Thymus (tissue), 11 donors: ENCODE data around the gene LRRC3. TPM values are rescaled to one million over a fixed set of nuclear protein-coding genes. Genes with fewer than 3 reads are reported as not detected.

ENCODE experiments used
- DNase-seq, 9 donors: peaks; one replicate each; pipeline ENCODE4 v3.0.0-alpha.2; 2013; ENCODE audit warnings: low spot score in 9 of 9, low read depth in 6 of 9, missing footprints in 1 of 9
- H3K27ac ChIP-seq, 2 donors: one replicate each; pipeline ENCODE4 v1.5.1; 2013; ENCODE audit warnings: control low read depth in 1 of 2, low read depth in 1 of 2, low read length in 1 of 2, mild to moderate bottlenecking in 1 of 2, moderate library complexity in 1 of 2
- H3K27me3 ChIP-seq, 2 donors: one replicate each; pipeline ENCODE4 v1.5.1; 2013; ENCODE audit warnings: low read length in 1 of 2; ENCODE audit not compliant: control insufficient read depth in 2 of 2, insufficient read depth in 1 of 2
- H3K36me3 ChIP-seq, 2 donors: one replicate each; pipeline ENCODE4 v1.5.1; 2013; ENCODE audit warnings: low read length in 1 of 2, mild to moderate bottlenecking in 1 of 2, moderate library complexity in 1 of 2; ENCODE audit not compliant: control insufficient read depth in 2 of 2, insufficient read depth in 2 of 2
- H3K4me1 ChIP-seq, 2 donors: one replicate each; pipeline ENCODE4 v1.5.1; 2013; ENCODE audit warnings: low read length in 2 of 2; ENCODE audit not compliant: control insufficient read depth in 2 of 2, insufficient read depth in 2 of 2
- H3K4me3 ChIP-seq, 2 donors: one replicate each; pipeline ENCODE4 v1.5.1; 2013; ENCODE audit warnings: low read length in 2 of 2, control low read depth in 1 of 2, mild to moderate bottlenecking in 1 of 2
- H3K9me3 ChIP-seq, 2 donors: one replicate each; pipeline ENCODE4 v1.5.1; 2013; ENCODE audit warnings: low read length in 1 of 2, mild to moderate bottlenecking in 1 of 2; ENCODE audit not compliant: control insufficient read depth in 2 of 2, insufficient read depth in 1 of 2
- WGBS: extraction: QIAGEN DNeasy Blood & Tissue Kit; methylation state at CpG from one replicate; pipeline ENCODE4 v1.1.7; 2013; 5-methylcytosine and 5-hydroxymethylcytosine counted together
- polyA plus RNA-seq: library from polyadenylated mRNA; stranded (reverse); fragments of 200-250 nt; gene quantifications from one replicate; pipeline ENCODE4 v1.2.3, GENCODE V29; 2013
- total RNA-seq: library from RNA; stranded (reverse); fragments of 120-200 nt; gene quantifications from one replicate; pipeline ENCODE4 v1.2.4, GENCODE V29; 2013
- donor health status: healthy.

The LRRC3 gene
- total and polyA plus RNA-seq, 2 donors = 0.24 to 0.55 TPM

- WGBS = 90% methylated on average over 14 of the region's 14 CpGs
- H3K27ac ChIP-seq = no peak overlapping the region
- peaks cover 2 to 3% of the 10 kb centered on the region in 2 donors for H3K4me1 ChIP-seq
- no peak for DNase-seq
- H3K36me3 ChIP-seq = no peaks in the 10 kb centered on the region
- H3K4me3 ChIP-seq = no peak overlapping the region
- H3K27me3 ChIP-seq = peaks cover 7 to 36% of the 10 kb centered on the region in 2 donors
- peaks cover 0 to 4% of the 10 kb centered on the region in 2 donors for H3K9me3 ChIP-seq
Measured at GRCh38 chr21:44450999-44451398, 4.3 kb upstream of the LRRC3 start.

- H3K27me3 ChIP-seq = peaks cover 7 to 46% of the 10 kb centered on the region in 2 donors
- H3K9me3 ChIP-seq = peaks cover 0 to 4% of the 10 kb centered on the region in 2 donors
- DNase-seq = no peak
- no peak overlapping the region for H3K4me3 ChIP-seq
- H3K4me1 ChIP-seq = peaks cover 5% of the 10 kb centered on the region in 2 donors
- WGBS = 96% methylated on average over 3 of the region's 3 CpGs
- H3K27ac ChIP-seq = no peak overlapping the region
- H3K36me3 ChIP-seq = no peaks in the 10 kb centered on the region
Measured at GRCh38 chr21:44453120-44453519, 2.2 kb upstream of the LRRC3 start.

GRCh38 chr21:44454058-44454457 is 1.3 kb upstream of the LRRC3 start:
- peaks cover 5% of the 10 kb centered on the region in 2 donors for H3K4me1 ChIP-seq
- H3K36me3 ChIP-seq = no peaks in the 10 kb centered on the region
- 95% methylated on average over 5 of the region's 5 CpGs for WGBS
- peaks cover 0 to 4% of the 10 kb centered on the region in 2 donors for H3K9me3 ChIP-seq
- no peak overlapping the region for H3K4me3 ChIP-seq
- H3K27ac ChIP-seq = no peak overlapping the region
- peaks cover 4 to 39% of the 10 kb centered on the region in 2 donors for H3K27me3 ChIP-seq
- DNase-seq = no peak

GRCh38 chr21:44455524-44456213 is 359 bp downstream of the LRRC3 start:
- peaks cover 5% of the 10 kb centered on the region in 2 donors for H3K4me1 ChIP-seq
- H3K4me3 ChIP-seq = peak overlapping the region; percentile 46 to 82
- whole genome bisulfite sequencing = 4% methylated on average over 72 of the region's 72 CpGs
- H3K36me3 ChIP-seq = no peaks in the 10 kb centered on the region
- H3K27ac ChIP-seq = peak overlapping the region in 1 of 2 donors; percentile 27
- H3K9me3 ChIP-seq = peaks cover 0 to 4% of the 10 kb centered on the region in 2 donors
- H3K27me3 ChIP-seq = peaks cover 4 to 26% of the 10 kb centered on the region in 2 donors
- peak in 5 of 9 donors; percentile 4 to 54 (median 19) for DNase-seq

- H3K27ac ChIP-seq = no peak overlapping the region
- peaks cover 4 to 21% of the 10 kb centered on the region in 2 donors for H3K27me3 ChIP-seq
- H3K4me1 ChIP-seq = peaks cover 5% of the 10 kb centered on the region in 2 donors
- no peaks in the 10 kb centered on the region for H3K36me3 ChIP-seq
- no peak for DNase-seq
- peaks cover 0 to 4% of the 10 kb centered on the region in 2 donors for H3K9me3 ChIP-seq
- H3K4me3 ChIP-seq = peak overlapping the region in 1 of 2 donors; percentile 82
- 90% methylated on average over 35 of the region's 35 CpGs for WGBS
Measured at GRCh38 chr21:44456214-44456914, 1.1 kb downstream of the LRRC3 start.

- Histone ChIP-seq H3K9me3 (peaks cover 0 to 4% of the 10 kb centered on the region in 2 donors), H3K4me1 (peaks cover 5% of the 10 kb centered on the region in 2 donors), H3K27me3 (peaks cover 4 to 21% of the 10 kb centered on the region in 2 donors), H3K4me3 (no peak overlapping the region), H3K27ac (no peak overlapping the region), H3K36me3 (no peaks in the 10 kb centered on the region)
- no peak for DNase-seq
- 98% methylated on average over 44 of the region's 44 CpGs for WGBS
Measured at GRCh38 chr21:44456915-44457736, 1.8 kb downstream of the LRRC3 start.

GRCh38 chr21:44458971-44459711 is 3.8 kb downstream of the LRRC3 start:
- Histone ChIP-seq H3K4me1 (peaks cover 5% of the 10 kb centered on the region in 2 donors), H3K27ac (no peak overlapping the region), H3K4me3 (no peak overlapping the region), H3K9me3 (peaks cover 0 to 4% of the 10 kb centered on the region in 2 donors), H3K36me3 (no peaks in the 10 kb centered on the region), H3K27me3 (peaks cover 3 to 25% of the 10 kb centered on the region in 2 donors)
- 95% methylated on average over 19 of the region's 19 CpGs for WGBS
- no peak for DNase-seq

GRCh38 chr21:44459712-44460440 is 4.6 kb downstream of the LRRC3 start:
- DNase-seq = no peak
- H3K27ac ChIP-seq = no peak overlapping the region
- peaks cover 0 to 19% of the 10 kb centered on the region in 2 donors for H3K27me3 ChIP-seq
- 83% methylated on average over 14 of the region's 14 CpGs for WGBS
- H3K4me3 ChIP-seq = no peak overlapping the region
- peaks cover 0 to under 1% of the 10 kb centered on the region in 2 donors for H3K9me3 ChIP-seq
- H3K4me1 ChIP-seq = peaks cover 5% of the 10 kb centered on the region in 2 donors
- H3K36me3 ChIP-seq = no peaks in the 10 kb centered on the region
